DOHH2 (cell line): ENCODE measurements around the gene TMPRSS4.

Experiments
- H3F3A ChIP-seq: fragments of 200-600 bp; sonication (generic), shearing (Covaris generic); 2 replicates; pipeline ENCODE4 v1.6.0; 2016; ENCODE audit warnings: antibody characterized with exemption, mild to moderate bottlenecking; ENCODE audit not compliant: control insufficient read depth, insufficient read depth
- H3K27ac ChIP-seq: fragments of 200-600 bp; sonication (generic); 2 replicates; pipeline ENCODE4 v1.5.1; 2014; ENCODE audit warnings: low read depth, mild to moderate bottlenecking, low read length, moderate library complexity
- H3K27me3 ChIP-seq: fragments of 200-600 bp; sonication (generic); 2 replicates; pipeline ENCODE4 v1.6.1; 2014; ENCODE audit warnings: mild to moderate bottlenecking, low read length, mixed read lengths; ENCODE audit not compliant: control insufficient read depth
- H3K36me3 ChIP-seq: fragments of 200-600 bp; sonication (generic); 2 replicates; pipeline ENCODE4 v1.6.1; 2014; ENCODE audit warnings: mild to moderate bottlenecking, low read length, moderate library complexity, mixed read lengths; ENCODE audit not compliant: control insufficient read depth
- H3K4me1 ChIP-seq: fragments of 200-600 bp; sonication (generic); 2 replicates; pipeline ENCODE4 v1.6.1; 2014; ENCODE audit warnings: mild to moderate bottlenecking, low read length, mixed read lengths; ENCODE audit not compliant: control insufficient read depth
- H3K4me2 ChIP-seq: fragments of 200-600 bp; sonication (generic); 2 replicates; pipeline ENCODE4 v1.6.0; 2014; ENCODE audit warnings: mild to moderate bottlenecking, low read length, moderate library complexity
- H3K4me3 ChIP-seq: fragments of 200-600 bp; sonication (generic); 2 replicates; pipeline ENCODE4 v1.5.1; 2014; ENCODE audit warnings: mild to moderate bottlenecking, low read length, mixed read lengths
- H3K79me2 ChIP-seq: fragments of 200-600 bp; sonication (generic); 2 replicates; pipeline ENCODE4 v1.6.1; 2014; ENCODE audit warnings: mild to moderate bottlenecking, low read length, mixed read lengths; ENCODE audit not compliant: control insufficient read depth
- H3K9me2 ChIP-seq: fragments of 200-600 bp; sonication (generic); replicated peaks from 2 replicates; pipeline ENCODE4 v1.6.1; 2014; ENCODE audit warnings: mild to moderate bottlenecking, low read length, mixed read lengths; ENCODE audit not compliant: control insufficient read depth
- H3K9me3 ChIP-seq: fragments of 200-600 bp; sonication (generic); 2 replicates; pipeline ENCODE4 v1.6.1; 2014; ENCODE audit warnings: antibody characterized with exemption, low read length, mixed read lengths; ENCODE audit not compliant: control insufficient read depth, insufficient read depth
- H4K20me1 ChIP-seq: fragments of 200-600 bp; sonication (generic); 2 replicates; pipeline ENCODE4 v1.6.0; 2014; ENCODE audit warnings: low read depth, mild to moderate bottlenecking, antibody characterized with exemption, low read length, moderate library complexity; ENCODE audit not compliant: control insufficient read depth, insufficient read depth
- CTCF ChIP-seq: fragments of 200-600 bp; sonication (generic); IDR thresholded peaks from one replicate; pipeline ENCODE4 v1.5.1; 2014; ENCODE audit warnings: antibody characterized with exemption, mild to moderate bottlenecking, low read depth, low read length; ENCODE audit not compliant: poor library complexity, severe bottlenecking
- EZH2phosphoT487 ChIP-seq: fragments of 200-600 bp; sonication (generic); IDR thresholded peaks from 2 replicates; pipeline ENCODE4 v1.6.1; 2017; ENCODE audit warnings: borderline replicate concordance, mild to moderate bottlenecking, antibody characterized with exemption, low read length, moderate library complexity, mixed read lengths

The TMPRSS4 gene

GRCh38 chr11:118111019-118111743 is 34.3 kb downstream of the TMPRSS4 start:
- H3K27me3 ChIP-seq = peaks cover 2% of the 10 kb centered on the region
- H3K36me3 ChIP-seq = no peaks in the 10 kb centered on the region
- H4K20me1 ChIP-seq = no peaks in the 10 kb centered on the region
- H3F3A ChIP-seq = no peaks in the 10 kb centered on the region
- H3K9me2 ChIP-seq = no peaks in the 10 kb centered on the region
- TF ChIP-seq CTCF (no peak), EZH2phosphoT487 (no peak)
- no peak overlapping the region for H3K27ac ChIP-seq
- no peaks in the 10 kb centered on the region for H3K9me3 ChIP-seq
- H3K4me2 ChIP-seq = no peak overlapping the region
- H3K4me1 ChIP-seq = no peaks in the 10 kb centered on the region
- no peak overlapping the region for H3K4me3 ChIP-seq
- no peaks in the 10 kb centered on the region for H3K79me2 ChIP-seq

DNA sequence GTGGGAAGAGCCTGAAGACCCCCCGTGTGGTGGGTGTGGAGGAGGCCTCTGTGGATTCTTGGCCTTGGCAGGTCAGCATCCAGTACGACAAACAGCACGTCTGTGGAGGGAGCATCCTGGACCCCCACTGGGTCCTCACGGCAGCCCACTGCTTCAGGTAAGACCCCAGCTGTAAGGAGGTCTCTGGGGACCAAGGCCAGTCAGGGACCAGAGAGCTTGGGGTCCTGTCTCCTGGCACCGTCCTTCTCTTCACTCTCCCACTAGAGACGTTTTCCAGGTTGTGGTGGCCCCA is 34.8 kb downstream of the TMPRSS4 start:
- Histone ChIP-seq H3K27me3 (peaks cover 4% of the 10 kb centered on the region; the same call in 1 of the 2 replicates), H3K36me3 (no peaks in the 10 kb centered on the region), H3K27ac (no peak overlapping the region), H3K79me2 (no peaks in the 10 kb centered on the region), H3K9me3 (no peaks in the 10 kb centered on the region), H3K4me2 (no peak overlapping the region), H4K20me1 (no peaks in the 10 kb centered on the region), H3K4me3 (no peak overlapping the region), H3K9me2 (no peaks in the 10 kb centered on the region), H3F3A (no peaks in the 10 kb centered on the region), H3K4me1 (no peaks in the 10 kb centered on the region)
- TF ChIP-seq CTCF (no peak), EZH2phosphoT487 (no peak)

GRCh38 chr11:118112711-118113430 is 36.0 kb downstream of the TMPRSS4 start:
- no peaks in the 10 kb centered on the region for H3K9me3 ChIP-seq
- TF ChIP-seq CTCF (no peak), EZH2phosphoT487 (no peak)
- peaks cover 9% of the 10 kb centered on the region; the same call in 1 of the 2 replicates for H3K27me3 ChIP-seq
- no peaks in the 10 kb centered on the region for H3K79me2 ChIP-seq
- H3K36me3 ChIP-seq = no peaks in the 10 kb centered on the region
- no peaks in the 10 kb centered on the region for H3F3A ChIP-seq
- peaks cover 3% of the 10 kb centered on the region; the same call in 1 of the 2 replicates for H3K4me1 ChIP-seq
- H3K4me2 ChIP-seq = no peak overlapping the region
- no peak overlapping the region for H3K4me3 ChIP-seq
- no peaks in the 10 kb centered on the region for H4K20me1 ChIP-seq
- no peak overlapping the region for H3K27ac ChIP-seq
- no peaks in the 10 kb centered on the region for H3K9me2 ChIP-seq
